Measurements from ENCODE around the gene CWF19L1.

- no peak for TF ChIP-seq TEAD1 (CRISPR knock-in tag; IDR thresholded peaks at IDR 0.05)
- no peak for TF ChIP-seq MAX (CRISPR knock-in tag; IDR thresholded peaks at IDR 0.05)
- TF ChIP-seq SP1 (CRISPR knock-in tag; conservative IDR thresholded peaks at IDR 0.05): no peak
- TF ChIP-seq, protein P1, sequence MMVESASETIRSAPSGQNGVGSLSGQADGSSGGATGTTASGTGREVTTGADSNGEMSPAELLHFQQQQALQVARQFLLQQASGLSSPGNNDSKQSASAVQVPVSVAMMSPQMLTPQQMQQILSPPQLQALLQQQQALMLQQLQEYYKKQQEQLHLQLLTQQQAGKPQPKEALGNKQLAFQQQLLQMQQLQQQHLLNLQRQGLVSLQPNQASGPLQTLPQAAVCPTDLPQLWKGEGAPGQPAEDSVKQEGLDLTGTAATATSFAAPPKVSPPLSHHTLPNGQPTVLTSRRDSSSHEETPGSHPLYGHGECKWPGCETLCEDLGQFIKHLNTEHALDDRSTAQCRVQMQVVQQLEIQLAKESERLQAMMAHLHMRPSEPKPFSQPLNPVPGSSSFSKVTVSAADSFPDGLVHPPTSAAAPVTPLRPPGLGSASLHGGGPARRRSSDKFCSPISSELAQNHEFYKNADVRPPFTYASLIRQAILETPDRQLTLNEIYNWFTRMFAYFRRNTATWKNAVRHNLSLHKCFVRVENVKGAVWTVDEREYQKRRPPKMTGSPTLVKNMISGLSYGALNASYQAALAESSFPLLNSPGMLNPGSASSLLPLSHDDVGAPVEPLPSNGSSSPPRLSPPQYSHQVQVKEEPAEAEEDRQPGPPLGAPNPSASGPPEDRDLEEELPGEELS (CRISPR knock-in tag; IDR thresholded peaks at IDR 0.05): no peak
- TF ChIP-seq, protein P2, sequence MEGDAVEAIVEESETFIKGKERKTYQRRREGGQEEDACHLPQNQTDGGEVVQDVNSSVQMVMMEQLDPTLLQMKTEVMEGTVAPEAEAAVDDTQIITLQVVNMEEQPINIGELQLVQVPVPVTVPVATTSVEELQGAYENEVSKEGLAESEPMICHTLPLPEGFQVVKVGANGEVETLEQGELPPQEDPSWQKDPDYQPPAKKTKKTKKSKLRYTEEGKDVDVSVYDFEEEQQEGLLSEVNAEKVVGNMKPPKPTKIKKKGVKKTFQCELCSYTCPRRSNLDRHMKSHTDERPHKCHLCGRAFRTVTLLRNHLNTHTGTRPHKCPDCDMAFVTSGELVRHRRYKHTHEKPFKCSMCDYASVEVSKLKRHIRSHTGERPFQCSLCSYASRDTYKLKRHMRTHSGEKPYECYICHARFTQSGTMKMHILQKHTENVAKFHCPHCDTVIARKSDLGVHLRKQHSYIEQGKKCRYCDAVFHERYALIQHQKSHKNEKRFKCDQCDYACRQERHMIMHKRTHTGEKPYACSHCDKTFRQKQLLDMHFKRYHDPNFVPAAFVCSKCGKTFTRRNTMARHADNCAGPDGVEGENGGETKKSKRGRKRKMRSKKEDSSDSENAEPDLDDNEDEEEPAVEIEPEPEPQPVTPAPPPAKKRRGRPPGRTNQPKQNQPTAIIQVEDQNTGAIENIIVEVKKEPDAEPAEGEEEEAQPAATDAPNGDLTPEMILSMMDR (IDR thresholded peaks at IDR 0.05): no peak
- TF ChIP-seq ZNF416 (CRISPR knock-in tag; IDR thresholded peaks at IDR 0.05): no peak
Measured at GRCh38 chr10:100293066-100293465, 25.6 kb upstream of the CWF19L1 start.
